GM12878 (cell line): ENCODE results near the gene NME7. TPM values are rescaled to one million over a fixed set of nuclear protein-coding genes. Genes with fewer than 3 reads are reported as not detected.

Experiments used
- ATAC-seq: fragments of 200-7000 bp; cut with Tn5 transposase; 3 replicates; pipeline ENCODE4 v1.9.1; 2020; ENCODE audit warnings: mild to moderate bottlenecking, moderate library complexity
- BruUV-seq: library from RNA; stranded (reverse); fragments of 400-500 nt; replicated peaks from 2 replicates; lab custom pipeline; 2021; lab: Mats Ljungman, UMichigan
- CTCF ChIA-PET: fragments of 300-600 bp; sonication (Branson Sonifier 250); formaldehyde crosslinking; extraction: SDS; loops from one replicate; lab custom pipeline; 2021; ENCODE audit warnings: inconsistent platforms; lab: Yijun Ruan, JAX
- POLR2A ChIA-PET: fragments of 350-600 bp; formaldehyde crosslinking; extraction: SDS; loops from one replicate; lab custom pipeline; 2021; ENCODE audit warnings: inconsistent platforms; lab: Charles Lee
- RAD21 ChIA-PET: fragments of 300-600 bp; sonication (Branson Sonifier 250); formaldehyde crosslinking; loops from one replicate; lab custom pipeline; 2023; ENCODE audit warnings: antibody characterized with exemption; ENCODE audit not compliant: unreplicated experiment; lab: Charles Lee
- SMC1A ChIA-PET: fragments of 300-600 bp; sonication (Branson Sonifier 250); formaldehyde crosslinking; loops from one replicate; lab custom pipeline; 2023; ENCODE audit not compliant: unreplicated experiment, uncharacterized antibody; lab: Charles Lee
- DNase-seq: peaks from one replicate; pipeline ENCODE4 v3.0.0-alpha.2; 2011; ENCODE audit warnings: low read depth, low spot score
- FAIRE-seq: peaks from 3 replicates; lab custom pipeline; 2011; peaks lifted over from hg19 to GRCh38; lab: Jason Lieb, UNC
- H2AFZ ChIP-seq: 2 replicates; pipeline ENCODE4 v1.6.0; 2011; ENCODE audit warnings: low read depth, low read length, control low read depth; ENCODE audit not compliant: control insufficient read depth
- H3K27ac ChIP-seq: 2 replicates; pipeline ENCODE4 v1.5.1; 2011; ENCODE audit warnings: control low read depth; ENCODE audit not compliant: control insufficient read depth, insufficient read depth
- H3K27me3 ChIP-seq, 2 experiments: replicated peaks in 1 of 2; 2 replicates each; pipeline versions ENCODE4 v1.6.0 to v1.6.1; 2011; ENCODE audit warnings: low read length in 1 of 2; ENCODE audit not compliant: control insufficient read depth in 2 of 2, insufficient read depth in 2 of 2
- H3K36me3 ChIP-seq, 2 experiments: 2 replicates each; pipeline ENCODE4 v1.5.1; 2011; ENCODE audit warnings: low read length in 1 of 2; ENCODE audit not compliant: control insufficient read depth in 2 of 2, insufficient read depth in 2 of 2
- H3K4me1 ChIP-seq: 2 replicates; pipeline ENCODE4 v1.6.1; 2011; ENCODE audit warnings: mild to moderate bottlenecking, low read length, moderate library complexity, mixed read lengths; ENCODE audit not compliant: control insufficient read depth, insufficient read depth
- H3K4me2 ChIP-seq: 2 replicates; pipeline ENCODE4 v1.6.0; 2011; ENCODE audit warnings: control low read depth; ENCODE audit not compliant: control insufficient read depth, insufficient read depth
- H3K4me3 ChIP-seq: fragments of 200-600 bp; sonication (generic); 2 replicates; pipeline ENCODE4 v1.5.1; 2016
- H3K79me2 ChIP-seq: 2 replicates; pipeline ENCODE4 v1.6.0; 2011; ENCODE audit warnings: low read length; ENCODE audit not compliant: control insufficient read depth, insufficient read depth
- H3K9ac ChIP-seq: 2 replicates; pipeline ENCODE4 v1.8.0; 2011; ENCODE audit warnings: low read length, control low read depth, mixed read lengths; ENCODE audit not compliant: control insufficient read depth, insufficient read depth
- H3K9me3 ChIP-seq: replicated peaks from 3 replicates; pipeline ENCODE4 v1.5.1; 2011; ENCODE audit warnings: mild to moderate bottlenecking, low read length; ENCODE audit not compliant: control insufficient read depth, insufficient read depth
- H4K20me1 ChIP-seq: 2 replicates; pipeline ENCODE4 v1.6.0; 2011; ENCODE audit not compliant: control insufficient read depth, insufficient read depth
- BCL3 ChIP-seq: IDR thresholded peaks from 2 replicates; pipeline ENCODE4 v1.6.1; 2011; ENCODE audit warnings: borderline replicate concordance, low read depth, mild to moderate bottlenecking, moderate library complexity, low read length; ENCODE audit not compliant: insufficient read depth, poor library complexity, severe bottlenecking
- CBFB ChIP-seq: IDR thresholded peaks from 2 replicates; pipeline ENCODE4 v1.6.1; 2016; ENCODE audit warnings: antibody characterized with exemption, low read depth
- CHD1 ChIP-seq: IDR thresholded peaks from 2 replicates; pipeline ENCODE4 v1.6.1; 2012; ENCODE audit warnings: low read depth, low read length, improper control_type of control experiment
- E2F4 ChIP-seq: IDR thresholded peaks from 2 replicates; pipeline ENCODE4 v1.6.1; 2012; ENCODE audit warnings: low read depth, low read length, improper control_type of control experiment
- EGR1 ChIP-seq, 2 experiments: IDR thresholded peaks; 1 replicate in 1 of 2; 2 replicates in 1 of 2; pipeline ENCODE4 v1.6.1; 2011 to 2012; ENCODE audit warnings: low read depth in 2 of 2, low read length in 2 of 2, borderline replicate concordance in 1 of 2, mild to moderate bottlenecking in 1 of 2, moderate library complexity in 1 of 2
- EZH2 ChIP-seq: IDR thresholded peaks from 2 replicates; pipeline ENCODE4 v1.6.1; 2012; ENCODE audit warnings: low read depth, mild to moderate bottlenecking, control low read depth, inconsistent platforms, low read length, borderline replicate concordance; ENCODE audit not compliant: control insufficient read depth
- NFIC ChIP-seq: IDR thresholded peaks from 2 replicates; pipeline ENCODE4 v1.6.1; 2012; ENCODE audit warnings: low read depth, mild to moderate bottlenecking, inconsistent platforms, low read length, moderate library complexity
- NFXL1 ChIP-seq: fragments of 450-650 bp; IDR thresholded peaks from 2 replicates; pipeline ENCODE4 v1.6.1; 2017; ENCODE audit warnings: antibody characterized with exemption, mild to moderate bottlenecking, borderline replicate concordance
- NR2C2 ChIP-seq: IDR thresholded peaks from 2 replicates; pipeline ENCODE4 v1.6.1; 2011; ENCODE audit warnings: borderline replicate concordance, low read depth; ENCODE audit not compliant: control insufficient read depth, insufficient read length
- PML ChIP-seq: IDR thresholded peaks from 2 replicates; pipeline ENCODE4 v1.6.1; 2012; ENCODE audit warnings: low read length, inconsistent platforms
- RBBP5 ChIP-seq: fragments of 200-600 bp; sonication (generic); conservative IDR thresholded peaks from 2 replicates; pipeline ENCODE4 v1.6.1; 2016
- SREBF1 ChIP-seq: IDR thresholded peaks from 2 replicates; pipeline ENCODE4 v1.6.1; 2012; ENCODE audit warnings: mild to moderate bottlenecking, low read length
- TAF1 ChIP-seq: IDR thresholded peaks from 2 replicates; pipeline ENCODE4 v1.6.1; 2011; ENCODE audit warnings: mild to moderate bottlenecking, low read depth, low read length, borderline replicate concordance
- ZBTB33 ChIP-seq: fragments of 450-650 bp; IDR thresholded peaks from 2 replicates; pipeline ENCODE4 v1.6.1; 2017; ENCODE audit warnings: mild to moderate bottlenecking
- ZNF217 ChIP-seq: fragments of 450-650 bp; IDR thresholded peaks from 2 replicates; pipeline ENCODE4 v1.6.1; 2017; ENCODE audit warnings: antibody characterized with exemption, mild to moderate bottlenecking
- ZNF622 ChIP-seq: fragments of 450-650 bp; IDR thresholded peaks from 2 replicates; pipeline ENCODE4 v1.6.1; 2017; ENCODE audit warnings: mild to moderate bottlenecking, inconsistent platforms
- WGBS: methylation state at CpG from one replicate; pipeline ENCODE4 v1.1.6; 2016; ENCODE audit warnings: low lambda C conversion rate; ENCODE audit not compliant: insufficient replicate concordance, insufficient coverage; ENCODE audit errors: missing lambda C conversion rate; 5-methylcytosine and 5-hydroxymethylcytosine counted together
- in situ Hi-C: fragments of 300-500 bp; cut with MboI; formaldehyde crosslinking; loops from 9 replicates; pipeline ENCODE4 v1.14.3; 2018; ENCODE audit warnings: mixed read lengths
- intact Hi-C: fragments of 100-400 bp; cut with micrococcal nuclease; formaldehyde crosslinking; loops from one replicate; pipeline ENCODE4 v1.14.2; 2022; ENCODE audit not compliant: unreplicated experiment
- polyA plus RNA-seq, 11 experiments: library from polyadenylated mRNA; depleted of rRNA in 4 of 11; unstranded in 6 of 11; stranded (reverse) in 5 of 11; fragments of >200 nt; fragmentation: Nextera tagmentation in 4 of 11; fragmentation: Illumina TruSeq in 1 of 11; extraction: Ambion mirVana in 4 of 11; extraction: Trizol in 1 of 11; gene quantifications; 1 replicate in 1 of 11; 2 replicates in 10 of 11; pipeline versions ENCODE4 v1.2.1 to v1.2.3, GENCODE V29; 2011 to 2016; ENCODE audit warnings: inconsistent platforms in 2 of 11, missing spikeins in 2 of 11, low read depth in 1 of 11
- total RNA-seq, 4 experiments: library from RNA; depleted of rRNA in 3 of 4; stranded (reverse); fragments of >200 nt in 3 of 4; fragmentation: Illumina TruSeq in 1 of 4; extraction: Trizol in 1 of 4; gene quantifications; 2 replicates each; pipeline versions ENCODE4 v1.2.1 to v1.2.3, GENCODE V29; 2013 to 2021
- TF ChIP-seq, protein P1 (sequence below): fragments of 450-650 bp; IDR thresholded peaks from 2 replicates; pipeline ENCODE4 v1.6.1; 2017; ENCODE audit warnings: borderline replicate concordance

Gene NME7
- total and polyA plus RNA-seq, 10 of the 15 experiments (the other 5 are each of a cell fraction or from before 2014, with no cell fraction given) = 1.5 to 15.6 (median 7.2) TPM

GRCh38 chr1:169240449-169241232 is 127.0 kb downstream of the NME7 start:
- H3K9me3 ChIP-seq = no peaks in the 10 kb centered on the region
- DNase-seq (no peak), ATAC-seq (no peak), FAIRE-seq (no peak)
- ChIA-PET POLR2A (interaction anchor here (0.5 to 0.6 kb wide), 2 partner anchors 57 to 108 kb away, joined by 3 to 6 read pairs; no protein-coding TSS in a partner anchor), SMC1A (interaction anchor here (1.0 to 1.5 kb wide), 2 partner anchors 9 to 14 kb away, joined by 3 read pairs; no protein-coding TSS in a partner anchor), CTCF (no interaction called here), RAD21 (no interaction called here)
- no peaks in the 10 kb centered on the region for H3K4me1 ChIP-seq
- in situ Hi-C loops (no loop called here), intact Hi-C loops (no loop called here)
- 54% methylated on average over 3 of the region's 3 CpGs for WGBS
- no TSS peak for BruUV-seq
- no peaks in the 10 kb centered on the region for H3K36me3 ChIP-seq
- no peak overlapping the region for H3K27ac ChIP-seq
- no peak overlapping the region for H3K4me3 ChIP-seq
- no peak overlapping the region for H2AFZ ChIP-seq
- H3K4me2 ChIP-seq = no peak overlapping the region
- no peaks in the 10 kb centered on the region for H3K27me3 ChIP-seq
- H3K79me2 ChIP-seq = no peaks in the 10 kb centered on the region
- no peaks in the 10 kb centered on the region for H4K20me1 ChIP-seq
- H3K9ac ChIP-seq = no peak overlapping the region
- no peak for TF ChIP-seq EGR1 (IDR thresholded peaks at IDR 0.05; ENCODE audit: borderline replicate concordance in 1 of 2, low read depth in 2 of 2, low read length in 2 of 2)
- TF ChIP-seq, protein P1, sequence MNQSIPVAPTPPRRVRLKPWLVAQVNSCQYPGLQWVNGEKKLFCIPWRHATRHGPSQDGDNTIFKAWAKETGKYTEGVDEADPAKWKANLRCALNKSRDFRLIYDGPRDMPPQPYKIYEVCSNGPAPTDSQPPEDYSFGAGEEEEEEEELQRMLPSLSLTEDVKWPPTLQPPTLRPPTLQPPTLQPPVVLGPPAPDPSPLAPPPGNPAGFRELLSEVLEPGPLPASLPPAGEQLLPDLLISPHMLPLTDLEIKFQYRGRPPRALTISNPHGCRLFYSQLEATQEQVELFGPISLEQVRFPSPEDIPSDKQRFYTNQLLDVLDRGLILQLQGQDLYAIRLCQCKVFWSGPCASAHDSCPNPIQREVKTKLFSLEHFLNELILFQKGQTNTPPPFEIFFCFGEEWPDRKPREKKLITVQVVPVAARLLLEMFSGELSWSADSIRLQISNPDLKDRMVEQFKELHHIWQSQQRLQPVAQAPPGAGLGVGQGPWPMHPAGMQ = no peak
- TF ChIP-seq EZH2 = no peak
- no peak for TF ChIP-seq TAF1
- no peak for TF ChIP-seq CHD1
- no peak for TF ChIP-seq CBFB
- no peak for TF ChIP-seq PML
- TF ChIP-seq BCL3 = no peak
- TF ChIP-seq E2F4 = no peak
- TF ChIP-seq NFXL1 = no peak
- TF ChIP-seq ZNF217 = no peak
- TF ChIP-seq ZNF622 = no peak
- no peak for TF ChIP-seq RBBP5
- no peak for TF ChIP-seq SREBF1
- no peak for TF ChIP-seq NR2C2
- no peak for TF ChIP-seq ZBTB33
- no peak for TF ChIP-seq NFIC
